HG03025 (cell line): ENCODE data around the gene USP4.
"Not testable (repeated sequence)": the region's sequence is repeated elsewhere in the genome, so short reads cannot be mapped to it uniquely, and the experiment has no call there.

ENCODE experiments used
- ATAC-seq: cut with Tn5 transposase; IDR thresholded peaks from one replicate; pipeline ENCODE4 v1.9.1; 2021; ENCODE audit warnings: mild to moderate bottlenecking, moderate library complexity; ENCODE audit not compliant: unreplicated experiment, low FRiP score

The USP4 gene

DNA sequence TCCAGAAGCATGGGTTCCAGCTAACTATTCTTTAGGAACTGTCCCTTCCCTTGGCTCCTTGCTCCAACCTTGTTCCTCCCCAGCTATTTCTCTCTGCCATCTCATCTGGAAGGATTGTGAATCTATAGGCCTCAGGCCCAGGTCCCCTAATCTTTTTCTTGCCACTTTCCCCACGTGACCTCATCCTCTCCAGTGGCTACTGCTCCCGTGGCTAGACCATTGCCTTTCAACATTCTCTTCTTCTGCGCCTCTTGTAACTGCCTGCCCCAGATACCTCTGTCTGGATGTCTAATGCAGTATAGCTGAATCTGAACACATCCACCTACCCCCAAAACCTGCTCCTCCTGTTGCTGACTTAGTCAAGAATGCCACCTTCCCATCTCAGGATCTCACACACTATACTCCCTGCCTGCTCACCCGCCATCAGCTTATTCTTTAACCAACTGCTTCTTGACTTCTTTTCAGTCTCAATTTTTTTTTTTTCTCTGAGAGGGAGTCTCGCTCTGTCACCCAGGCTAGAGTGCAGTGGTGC is 13.1 kb upstream of the USP4 start:
- no peak for ATAC-seq

DNA sequence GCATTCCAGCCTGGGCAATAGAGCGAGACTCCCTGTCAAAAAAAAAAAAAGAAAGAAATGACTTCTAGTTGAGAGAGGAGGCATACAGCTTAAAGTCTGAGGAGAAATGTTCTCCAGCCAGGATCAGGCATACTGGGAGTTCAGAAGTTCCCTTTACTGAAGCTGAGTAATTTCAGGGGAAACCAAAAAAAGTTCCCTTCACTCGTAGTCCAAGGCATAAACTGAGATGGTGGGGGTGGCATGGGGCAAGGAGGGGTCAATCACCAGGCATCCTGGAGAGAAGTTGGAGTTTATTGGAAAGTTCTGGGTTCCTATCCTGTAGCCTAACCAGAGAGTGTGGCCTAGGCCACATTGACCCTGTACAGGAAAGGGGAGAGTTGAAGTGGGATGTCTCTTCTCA is 12.4 kb upstream of the USP4 start:
- no peak for ATAC-seq

DNA sequence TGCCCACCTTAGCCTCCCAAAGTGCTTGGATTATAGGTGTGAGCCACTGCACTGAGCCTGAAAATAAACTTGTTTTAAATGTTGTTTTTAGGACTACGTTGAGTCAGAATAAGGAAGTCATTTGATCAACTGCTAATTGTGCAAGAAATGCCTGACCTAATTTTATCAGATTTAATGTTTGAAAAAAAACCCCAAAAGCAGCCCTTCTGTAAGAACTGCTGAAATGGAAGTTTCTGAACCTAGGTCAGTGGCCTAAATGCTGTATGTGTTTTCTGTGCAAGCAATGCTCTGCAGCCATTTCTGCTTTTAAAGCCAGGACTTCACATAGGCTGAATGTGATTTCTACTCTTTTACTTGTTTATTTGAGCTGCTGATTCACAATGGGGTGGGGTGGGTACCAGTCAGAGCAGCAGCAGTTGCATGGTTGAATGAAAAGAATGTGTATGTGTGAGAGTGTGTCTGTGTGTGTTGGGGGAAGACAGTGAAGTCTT is 11.7 kb upstream of the USP4 start:
- ATAC-seq = no peak

DNA sequence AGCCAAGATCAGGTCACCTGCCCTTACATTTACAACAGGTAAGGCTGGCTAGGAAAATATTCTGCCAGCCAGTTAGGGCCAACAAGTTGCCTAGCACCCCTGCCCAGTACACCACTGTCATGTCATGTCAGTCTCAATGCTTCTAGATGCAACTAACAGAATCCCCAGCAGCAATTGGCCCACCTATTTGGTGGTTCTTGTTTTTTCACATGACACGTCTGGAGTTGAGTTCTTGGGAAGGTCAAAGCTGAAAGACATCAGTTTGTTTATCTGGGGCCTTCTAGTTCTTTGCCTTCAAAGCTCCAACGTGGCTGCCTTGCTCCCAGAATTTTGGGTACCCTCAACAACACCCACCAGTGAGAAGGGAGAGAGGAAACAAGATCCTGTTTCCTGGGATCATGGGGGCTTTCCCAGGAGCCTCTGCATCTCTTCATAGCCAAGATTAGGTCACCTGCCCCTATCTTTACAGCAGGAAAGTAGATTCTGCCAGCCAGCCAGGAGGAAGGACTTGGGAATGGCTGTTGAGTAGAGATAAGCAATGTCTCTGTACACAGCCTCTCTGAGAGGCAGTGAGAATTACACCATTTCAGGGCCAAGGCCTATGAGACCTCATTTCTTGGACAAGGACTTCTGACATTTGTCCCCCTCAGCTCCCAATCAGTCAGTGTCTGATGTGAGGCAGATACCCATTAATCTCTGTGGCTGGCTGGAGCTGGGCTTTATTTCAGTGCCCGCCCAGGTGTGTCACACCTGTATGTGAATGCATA is 9.7 kb upstream of the USP4 start:
- ATAC-seq = no peak

DNA sequence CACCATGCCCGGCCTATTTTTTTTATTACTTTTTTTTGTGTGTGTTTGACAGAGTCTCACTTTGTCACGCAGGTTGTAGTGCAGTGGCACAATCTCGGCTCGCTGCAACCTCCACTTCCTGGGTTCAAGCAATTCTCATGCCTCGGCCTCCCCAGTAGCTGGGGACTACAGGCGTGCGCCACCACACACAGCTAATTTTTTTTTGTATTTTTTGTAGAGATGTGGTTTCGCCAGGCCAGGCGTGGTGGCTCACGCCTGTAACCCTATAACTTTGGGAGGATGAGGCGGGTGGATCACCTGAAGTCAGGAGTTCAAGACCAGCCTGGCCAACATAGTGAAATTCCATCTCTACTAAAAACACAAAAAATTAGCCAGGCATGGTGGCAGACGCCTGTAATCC is 8.5 kb upstream of the USP4 start:
- not testable (repeated sequence) for ATAC-seq

DNA sequence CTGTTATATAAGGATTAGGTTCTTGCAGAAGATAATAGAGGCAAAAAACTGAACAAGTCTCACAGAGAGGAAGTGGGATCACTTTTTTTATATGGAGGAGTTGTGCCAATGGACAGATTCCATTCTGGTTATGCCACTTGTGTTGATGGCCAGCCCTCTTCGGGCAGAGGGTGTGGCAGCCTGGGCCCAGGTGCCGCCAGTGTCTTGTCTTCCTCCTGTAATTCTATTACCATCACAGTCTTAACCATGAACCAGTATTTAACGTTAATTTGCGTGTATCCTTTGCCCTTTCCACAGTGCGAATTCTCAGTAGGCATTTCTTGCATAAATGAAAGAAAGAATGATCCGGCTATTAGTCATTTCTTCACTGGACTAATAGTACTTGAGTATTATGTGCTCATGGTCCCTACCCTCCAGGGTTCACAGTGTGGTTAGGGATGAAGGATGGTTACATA is 7.0 kb upstream of the USP4 start:
- ATAC-seq = no peak

DNA sequence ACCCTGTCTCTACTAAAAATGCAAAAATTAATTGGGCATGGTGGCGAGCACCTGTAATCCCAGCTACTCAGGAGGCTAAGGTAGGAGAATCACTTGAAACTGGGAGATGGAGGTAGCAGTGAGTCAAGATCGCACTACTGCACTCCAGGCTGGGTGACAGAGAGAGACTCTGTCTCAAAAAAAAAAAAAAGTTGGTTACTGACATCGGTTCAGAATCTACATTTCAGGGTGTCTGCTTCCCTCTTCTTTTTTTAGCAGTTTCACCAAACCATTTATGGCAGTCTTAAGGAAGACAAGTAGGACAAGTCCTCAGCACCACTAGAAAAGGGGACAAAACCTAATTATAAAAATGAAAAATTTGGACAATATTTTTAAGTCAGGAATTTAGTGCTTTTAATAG is 3.3 kb upstream of the USP4 start:
- ATAC-seq = no peak

DNA sequence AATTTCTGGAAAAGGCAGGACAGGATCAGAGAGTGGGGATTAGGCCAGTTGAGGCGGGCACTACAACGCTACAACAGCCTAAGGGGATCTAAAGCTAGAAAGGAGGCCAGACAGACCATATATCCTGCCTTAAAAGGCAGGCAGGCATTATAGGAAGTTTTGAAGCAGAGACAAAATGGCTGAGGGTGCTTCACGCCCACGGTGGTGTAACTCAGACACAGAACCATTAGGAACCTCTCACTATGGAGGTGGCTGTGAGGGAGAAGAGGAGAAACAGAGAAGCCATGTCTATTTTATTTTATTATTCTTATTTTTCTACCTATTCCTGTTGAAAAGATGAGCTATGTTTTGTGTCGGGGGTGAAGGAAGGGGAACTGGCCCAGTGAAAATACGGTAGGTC is 2.1 kb upstream of the USP4 start:
- ATAC-seq = no peak

DNA sequence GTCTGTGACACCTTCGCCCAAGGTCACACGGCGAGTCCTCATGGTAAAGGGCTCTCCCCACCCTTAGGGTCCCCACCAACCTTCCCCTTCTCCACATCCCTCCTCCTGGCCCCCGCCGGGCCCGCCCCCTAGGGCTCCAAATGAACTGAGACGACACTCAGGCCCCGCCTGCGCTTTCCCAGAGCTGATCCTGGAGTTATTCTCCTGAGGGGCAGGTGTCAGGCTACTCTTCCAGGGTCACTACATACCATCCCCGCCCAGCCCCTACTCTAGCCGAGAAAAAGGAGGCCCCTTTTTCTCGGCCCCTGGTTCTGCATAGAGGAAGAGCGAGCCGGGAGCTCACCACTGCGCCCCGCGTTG is 292 bp downstream of the USP4 start:
- ATAC-seq = peak; percentile 13

DNA sequence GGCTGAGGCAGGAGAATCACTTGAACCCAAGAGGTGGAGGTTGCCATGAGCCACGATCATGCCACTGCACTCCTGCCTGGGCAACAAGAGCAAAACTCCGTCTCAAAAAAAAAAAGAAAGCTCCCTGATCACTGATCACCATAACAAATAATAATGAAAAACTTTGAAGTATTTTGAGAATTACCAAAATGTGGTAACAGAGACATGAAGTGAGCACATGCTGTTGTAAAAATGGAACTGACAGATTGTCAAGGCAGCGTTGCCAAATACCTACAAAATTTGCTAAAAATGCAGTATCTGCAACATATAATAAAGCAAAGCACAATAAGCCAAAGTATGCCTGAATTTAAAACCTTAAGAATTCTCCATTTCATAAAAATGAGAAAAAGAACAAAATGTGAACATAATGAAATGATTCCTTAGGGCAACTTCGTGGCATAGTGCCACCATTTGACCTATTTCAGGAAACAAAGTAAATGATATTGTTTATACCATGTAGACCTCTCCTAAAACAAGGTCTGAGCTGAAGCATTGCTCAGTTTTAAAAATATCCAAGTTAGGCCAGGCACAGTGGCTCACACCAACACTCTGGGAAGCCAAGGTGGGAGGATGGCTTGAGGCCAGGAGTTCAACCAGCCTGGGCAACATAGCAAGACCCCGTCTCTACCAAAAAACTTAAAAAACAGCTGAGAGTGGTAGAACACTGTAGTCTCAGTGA is 5.8 kb downstream of the USP4 start:
- ATAC-seq = no peak

DNA sequence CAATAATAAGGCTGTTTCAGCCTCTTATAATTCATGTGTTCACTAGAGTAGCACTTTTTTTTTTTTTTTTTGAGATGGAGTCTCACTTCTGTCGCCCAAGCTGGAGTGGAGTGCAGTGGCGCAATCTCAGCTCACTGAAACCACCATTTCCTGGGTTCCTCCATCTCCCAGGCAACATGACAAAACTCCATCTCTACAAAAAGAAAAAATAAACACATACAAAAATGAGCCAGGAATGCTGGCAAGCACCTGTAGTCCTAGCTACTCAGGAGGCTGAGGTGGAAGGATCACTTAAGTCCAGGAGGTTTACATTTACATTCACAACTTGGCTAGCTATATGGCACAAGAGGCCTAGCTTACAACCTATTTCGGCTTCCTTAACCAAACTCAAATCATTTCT is 6.8 kb downstream of the USP4 start:
- ATAC-seq = no peak

DNA sequence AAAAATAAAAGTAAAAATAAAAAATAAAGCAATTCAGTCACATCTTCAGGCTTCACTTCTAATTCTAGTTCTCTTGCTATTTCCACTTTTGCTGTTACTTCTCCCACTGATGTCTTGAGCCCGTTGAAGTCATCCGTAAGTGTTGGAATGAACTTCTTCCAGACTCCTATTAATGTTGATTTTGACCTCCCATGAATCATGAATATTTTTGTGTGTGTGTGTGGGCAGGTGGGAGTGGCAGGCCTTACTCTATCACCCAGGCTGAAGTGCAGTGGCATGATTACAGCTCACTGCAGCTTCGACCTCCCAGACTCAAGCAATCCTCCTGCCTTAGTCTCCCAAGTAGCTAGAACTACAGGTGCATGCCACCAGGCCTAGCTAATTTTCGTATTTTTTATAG is 10.7 kb downstream of the USP4 start:
- ATAC-seq = no peak

DNA sequence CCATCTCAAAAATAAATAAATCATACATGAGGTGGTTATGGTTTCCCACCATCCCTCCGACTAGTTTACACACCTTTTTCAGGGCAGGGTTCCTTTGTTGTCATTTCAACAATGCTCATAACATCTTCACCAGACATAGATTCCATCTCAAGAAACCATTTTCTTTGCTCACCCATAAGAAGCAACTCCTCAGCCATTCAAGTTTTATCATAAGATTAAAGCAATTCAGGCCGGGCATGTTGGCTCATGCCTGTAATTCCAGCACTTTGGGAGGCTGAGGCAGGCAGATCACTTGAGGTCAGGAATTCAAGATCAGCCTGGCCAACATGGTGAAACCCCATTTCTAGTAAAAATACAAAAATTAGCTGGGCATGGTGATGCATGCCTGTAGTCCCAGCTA is 11.5 kb downstream of the USP4 start:
- not testable (repeated sequence) for ATAC-seq

DNA sequence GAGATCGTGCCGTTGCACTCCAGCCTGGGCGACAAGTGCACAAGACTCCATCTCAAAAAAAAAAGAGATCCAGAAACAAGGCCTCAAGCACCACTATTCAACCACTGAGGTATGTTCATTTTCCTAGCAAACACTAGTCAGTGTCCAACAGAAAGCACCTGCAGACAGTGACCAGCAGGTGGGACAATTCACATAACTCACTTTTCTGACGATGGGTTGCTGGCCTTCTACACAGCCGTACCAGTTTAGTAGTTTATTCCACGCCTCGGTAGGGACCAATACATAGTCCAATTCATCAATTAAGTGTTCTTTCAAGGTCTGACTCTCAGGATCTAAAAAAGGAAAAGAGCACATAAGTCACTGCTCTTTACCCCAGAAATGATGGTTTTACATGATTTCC is 12.4 kb downstream of the USP4 start:
- ATAC-seq = no peak

DNA sequence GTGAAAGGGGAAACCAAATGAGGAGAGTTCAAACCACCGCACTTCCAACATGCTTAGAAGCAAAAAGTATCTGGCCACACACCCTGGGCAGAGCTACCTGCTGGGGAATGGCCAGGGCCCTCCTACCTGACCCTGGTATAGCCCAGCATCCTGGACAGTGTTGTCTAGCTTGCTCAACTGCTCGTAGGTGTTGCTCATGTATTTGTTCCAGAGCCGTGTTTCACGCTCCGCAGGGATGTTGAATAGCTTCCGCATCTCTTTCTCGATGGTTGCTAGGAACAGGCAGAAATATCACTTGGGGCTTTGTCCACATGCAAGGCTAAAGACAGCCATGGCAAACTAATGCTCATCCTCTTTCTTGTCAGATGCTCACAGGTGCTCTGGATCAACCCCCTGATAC is 15.1 kb downstream of the USP4 start:
- ATAC-seq = no peak

DNA sequence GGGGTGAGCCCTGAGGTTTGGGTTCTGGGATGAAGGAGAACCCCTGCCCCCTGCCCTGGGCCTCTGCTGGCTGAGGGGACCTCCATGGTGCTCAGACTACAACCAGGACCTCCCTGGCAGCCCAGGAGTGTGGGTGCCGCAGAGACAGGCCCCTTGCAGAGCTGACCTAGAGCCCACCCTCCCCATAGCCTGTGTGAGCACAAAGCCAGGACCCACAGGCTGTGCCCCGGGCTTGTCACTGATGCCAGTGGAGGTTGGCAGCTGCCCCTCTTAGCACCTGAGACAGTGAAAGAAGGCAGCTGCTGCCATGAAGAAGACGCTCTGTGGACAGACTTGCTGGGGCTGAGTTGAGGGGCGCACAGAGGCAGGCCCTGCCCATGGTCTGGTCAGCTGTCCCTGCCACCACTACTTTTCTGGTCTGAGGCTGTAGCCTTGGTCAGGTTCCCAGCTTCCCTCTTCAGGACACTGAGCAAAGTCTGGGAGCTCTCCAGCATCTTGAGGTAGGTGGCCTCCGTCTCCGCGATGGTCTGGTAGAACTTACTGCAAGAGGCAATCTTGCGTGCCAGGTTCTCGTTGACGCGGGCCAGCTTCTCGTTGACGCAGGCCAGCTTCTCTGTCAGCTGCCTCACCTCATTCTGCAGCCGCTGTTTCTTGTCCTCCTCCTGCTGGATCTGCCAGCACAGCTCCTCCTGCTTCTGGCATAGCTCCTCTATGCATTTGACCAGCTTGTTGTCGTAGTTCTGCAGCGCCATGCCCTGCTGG is 23.0 kb downstream of the USP4 start:
- ATAC-seq = no peak

DNA sequence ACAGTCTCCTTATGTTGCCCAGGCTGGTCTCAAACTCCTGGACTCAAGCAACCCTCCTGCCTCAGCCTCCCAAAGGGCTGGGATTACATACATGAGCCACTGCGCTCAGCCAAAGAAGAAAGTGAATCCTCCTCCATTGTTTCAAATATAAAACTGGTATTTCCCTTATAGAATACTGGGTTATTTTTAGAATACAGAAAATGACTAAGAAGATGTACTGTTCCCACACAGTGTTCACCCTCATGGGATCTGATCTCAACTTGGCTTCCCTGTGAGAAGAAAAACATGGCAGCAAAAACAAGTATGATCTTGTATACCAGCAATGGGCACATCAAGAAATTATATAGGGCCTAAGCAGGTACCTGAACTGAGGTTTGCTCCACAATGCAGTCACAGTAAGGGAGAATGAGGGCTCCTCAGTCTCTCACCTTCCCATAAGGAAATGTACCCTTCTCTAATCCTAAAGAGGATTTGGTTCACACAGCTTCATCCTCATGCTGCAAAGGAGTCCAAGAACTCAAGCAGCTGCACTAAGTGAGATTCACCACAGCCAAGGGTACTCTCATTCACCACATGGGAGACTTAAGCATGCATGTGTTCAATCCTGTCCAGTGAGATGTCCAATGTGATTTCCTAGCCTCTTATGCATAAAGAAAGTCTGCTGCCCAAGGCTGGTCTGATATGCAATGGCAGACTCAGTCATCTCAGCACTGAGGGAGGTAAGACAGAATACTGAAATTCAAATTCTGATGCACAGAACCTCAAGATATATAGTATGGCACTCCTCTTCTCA is 25.8 kb downstream of the USP4 start:
- ATAC-seq = no peak

DNA sequence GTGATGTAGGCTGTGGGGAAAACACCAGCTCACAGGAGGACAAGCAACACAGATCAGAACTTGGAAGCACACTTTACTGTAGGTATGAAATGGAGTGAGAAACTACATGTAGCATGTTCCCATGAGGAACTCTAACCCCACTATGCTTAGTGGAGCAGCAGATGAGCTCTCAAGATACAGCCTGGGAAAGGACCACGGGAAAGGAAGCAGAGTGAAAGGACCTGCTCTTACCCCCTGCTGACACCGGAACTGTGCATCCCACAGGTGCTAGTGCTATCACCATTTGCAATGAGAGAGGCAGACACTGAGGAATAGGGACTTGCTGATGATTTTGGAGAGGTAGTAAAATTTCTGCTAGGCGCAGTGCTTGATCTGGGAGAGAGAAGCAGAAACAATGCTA is 28.6 kb downstream of the USP4 start:
- ATAC-seq = no peak

DNA sequence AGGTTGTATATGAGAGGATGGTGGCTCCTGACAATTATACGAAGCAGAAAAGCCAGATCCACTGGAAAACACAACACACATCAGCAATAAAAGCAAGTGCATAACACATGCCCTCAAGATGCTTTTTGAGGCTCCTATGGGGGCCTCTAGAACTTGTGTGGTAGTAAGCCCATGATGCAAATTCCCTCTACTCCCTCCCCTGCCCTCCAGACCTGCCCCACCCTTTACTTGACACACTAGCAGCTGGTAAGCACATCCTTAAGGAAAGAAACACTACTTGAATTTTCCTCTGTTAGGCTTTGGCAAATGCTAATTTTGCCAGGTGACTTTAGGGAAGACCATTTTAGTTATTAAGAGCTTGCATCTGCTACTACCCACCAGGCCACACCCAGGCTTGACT is 29.2 kb downstream of the USP4 start:
- ATAC-seq = no peak

DNA sequence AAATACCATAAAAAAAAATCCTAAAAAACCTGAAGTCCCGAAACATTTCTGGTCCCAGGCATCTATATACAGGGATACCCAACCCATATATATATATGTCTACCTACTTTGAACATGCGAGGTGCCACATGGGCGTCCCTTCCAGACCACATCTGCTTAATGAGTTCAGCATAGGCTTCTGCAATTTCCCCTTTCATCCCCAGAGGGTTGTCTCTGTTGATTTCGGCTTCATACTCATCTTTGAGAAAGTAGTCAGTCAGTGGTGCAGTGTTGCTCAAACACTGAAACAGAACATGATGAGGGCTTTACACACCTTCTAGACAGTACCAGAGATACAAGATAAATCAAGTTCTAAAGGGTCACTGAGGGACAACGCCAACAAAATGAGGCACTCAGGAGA is 34.2 kb downstream of the USP4 start:
- no peak for ATAC-seq
